K562 (cell line): Measurements from ENCODE around the gene KCTD11. TPM values are rescaled to one million over a fixed set of nuclear protein-coding genes. Genes with fewer than 3 reads are reported as not detected.
A peak's percentile ranks its signal among the peaks of the same experiment; 100 is the strongest.

Experiments
- BMI1 ChIP-seq: fragments of 150-350 bp; IDR thresholded peaks from 2 replicates; pipeline ENCODE4 v1.6.1; 2014; ENCODE audit warnings: low read length
- BRD9 ChIP-seq: fragments of 450-650 bp; IDR thresholded peaks from 2 replicates; pipeline ENCODE4 v1.6.1; 2018; ENCODE audit warnings: low read depth; ENCODE audit not compliant: partially characterized antibody
- CBX8 ChIP-seq: fragments of 200-600 bp; sonication (generic); IDR thresholded peaks from 2 replicates; pipeline ENCODE4 v1.6.1; 2012; ENCODE audit warnings: borderline replicate concordance, mixed run types, low read depth, mild to moderate bottlenecking, moderate library complexity, mixed read lengths, low read length, control low read depth, inconsistent platforms; ENCODE audit not compliant: poor library complexity, severe bottlenecking; ENCODE audit errors: extremely low read depth
- E2F8 ChIP-seq: fragments of 450-650 bp; IDR thresholded peaks from 2 replicates; pipeline ENCODE4 v1.7.1; 2018; ENCODE audit warnings: mild to moderate bottlenecking, low read depth; ENCODE audit not compliant: partially characterized antibody
- EP400 ChIP-seq: fragments of 450-650 bp; IDR thresholded peaks from 2 replicates; pipeline ENCODE4 v1.6.1; 2017; ENCODE audit warnings: antibody characterized with exemption, mild to moderate bottlenecking, moderate library complexity
- FOS ChIP-seq: IDR thresholded peaks from 3 replicates; pipeline ENCODE4 v1.6.1; 2011; ENCODE audit not compliant: insufficient read length; ENCODE audit errors: extremely low read depth
- FOXO4 ChIP-seq: fragments of 450-650 bp; formaldehyde crosslinking; IDR thresholded peaks from 2 replicates; pipeline ENCODE4 v1.4.0; 2020; ENCODE audit warnings: mild to moderate bottlenecking, moderate library complexity
- GABPA ChIP-seq: fragments of 200-800 bp; sonication (Bioruptor generic); conservative IDR thresholded peaks from 2 replicates; pipeline ENCODE4 v1.6.1; 2016; ENCODE audit warnings: low read depth, missing genetic modification characterization, missing compliant biosample characterization
- HCFC1 ChIP-seq: IDR thresholded peaks from 2 replicates; pipeline ENCODE4 v1.6.1; 2012; ENCODE audit warnings: low read depth, low read length, improper control_type of control experiment
- KAT8 ChIP-seq: fragments of 450-650 bp; IDR thresholded peaks from 2 replicates; pipeline ENCODE4 v1.6.1; 2016; ENCODE audit warnings: low read depth, mild to moderate bottlenecking
- MAX ChIP-seq: sonication (generic); formaldehyde crosslinking; IDR thresholded peaks from 2 replicates; pipeline ENCODE4 v1.9.0; 2022; ENCODE audit warnings: mild to moderate bottlenecking, missing genetic modification reagents
- NFATC3 ChIP-seq: fragments of 450-650 bp; IDR thresholded peaks from 2 replicates; pipeline ENCODE4 v1.6.1; 2017; ENCODE audit warnings: mild to moderate bottlenecking
- NFIC ChIP-seq: fragments of 450-650 bp; IDR thresholded peaks from 2 replicates; pipeline ENCODE4 v1.6.1; 2017; ENCODE audit warnings: mild to moderate bottlenecking, inconsistent platforms
- RAD21 ChIP-seq, 2 experiments: fragments of 250-450 bp in 1 of 2; fragments of 450-650 bp in 1 of 2; sonication (Bioruptor Pico) in 1 of 2; formaldehyde crosslinking in 1 of 2; IDR thresholded peaks in 1 of 2; conservative IDR thresholded peaks in 1 of 2; 2 replicates each; pipeline versions ENCODE4 v1.4.0 to v1.8.0; 2020 to 2022; ENCODE audit warnings: mild to moderate bottlenecking in 2 of 2, moderate library complexity in 1 of 2
- RBFOX2 ChIP-seq: fragments of 200-400 bp; formaldehyde crosslinking; IDR thresholded peaks from 2 replicates; pipeline ENCODE4 v1.6.1; 2017; ENCODE audit warnings: low read depth, mild to moderate bottlenecking, low read length, moderate library complexity
- RBM14 ChIP-seq: fragments of 200-400 bp; formaldehyde crosslinking; IDR thresholded peaks from 2 replicates; pipeline ENCODE4 v1.6.1; 2018; ENCODE audit warnings: low read depth, mild to moderate bottlenecking, low read length, moderate library complexity, borderline replicate concordance; ENCODE audit not compliant: insufficient read depth
- SUPT5H ChIP-seq: fragments of 450-650 bp; IDR thresholded peaks from 2 replicates; pipeline ENCODE4 v1.6.1; 2016
- ZFX ChIP-seq: sonication (generic); formaldehyde crosslinking; IDR thresholded peaks from 2 replicates; pipeline ENCODE4 v1.8.0; 2022; ENCODE audit warnings: mild to moderate bottlenecking, missing genetic modification reagents, moderate library complexity
- ZNF175 ChIP-seq: fragments of 200-800 bp; sonication (Bioruptor generic); IDR thresholded peaks from 2 replicates; pipeline ENCODE4 v1.6.1; 2016; ENCODE audit warnings: low read depth, mild to moderate bottlenecking, missing genetic modification characterization, missing compliant biosample characterization
- ZNF277 ChIP-seq: fragments of 250-450 bp; sonication (Bioruptor Pico); IDR thresholded peaks from 2 replicates; pipeline ENCODE4 v1.8.0; 2022; ENCODE audit warnings: inconsistent platforms, mild to moderate bottlenecking, moderate library complexity, borderline replicate concordance
- ZNF561 ChIP-seq: fragments of 450-650 bp; formaldehyde crosslinking; conservative IDR thresholded peaks from 2 replicates; pipeline ENCODE4 v1.4.0; 2020; ENCODE audit warnings: mild to moderate bottlenecking, moderate library complexity
- polyA plus RNA-seq, 8 experiments: library from polyadenylated mRNA; depleted of rRNA in 4 of 8; stranded (reverse) in 5 of 8; unstranded in 3 of 8; fragments of >200 nt; fragmentation: Nextera tagmentation in 2 of 8; fragmentation: Illumina TruSeq in 1 of 8; extraction: Ambion mirVana in 2 of 8; extraction: Trizol in 1 of 8; gene quantifications; 2 replicates each; pipeline versions ENCODE4 v1.2.1 to v1.2.3, GENCODE V29; 2011 to 2014; ENCODE audit warnings: inconsistent platforms in 1 of 8, missing spikeins in 1 of 8
- total RNA-seq, 7 experiments: library from RNA; depleted of rRNA in 6 of 7; stranded (reverse); fragments of >200 nt in 6 of 7; fragmentation: Illumina TruSeq in 2 of 7; extraction: Trizol in 2 of 7; gene quantifications; 2 replicates each; pipeline versions ENCODE4 v1.2.1 to v1.2.3, GENCODE V29; 2011 to 2021; ENCODE audit warnings: low replicate concordance in 1 of 7

KCTD11 gene
- total and polyA plus RNA-seq, 9 of the 15 experiments (the other 6 are each of a cell fraction or from before 2014, with no cell fraction given), result 0.01 to 3.2 (median 2.5) TPM; not detected in 1

- no peak for TF ChIP-seq MAX (CRISPR knock-in tag)
- peak in 1 of 2 experiments; percentile 13; a peak in 1 of 4 replicates for TF ChIP-seq RAD21 (CRISPR knock-in tag; conservative IDR thresholded peaks at IDR 0.05 in 1 of 2, IDR thresholded peaks at IDR 0.05 in 1 of 2)
- TF ChIP-seq EP400, result no peak
- 0 out of 2 replicates have a peak, but pooled peaks have one; percentile 35 for TF ChIP-seq SUPT5H
- no peak for TF ChIP-seq BRD9
- peak; percentile 67 for TF ChIP-seq RBFOX2
- TF ChIP-seq ZNF561, result no peak
- no peak for TF ChIP-seq RBM14
- no peak for TF ChIP-seq ZNF175 (CRISPR knock-in tag)
- no peak for TF ChIP-seq NFIC
- TF ChIP-seq KAT8, result no peak
- TF ChIP-seq BMI1, result no peak
- TF ChIP-seq FOS, result no peak
- no peak for TF ChIP-seq NFATC3
- no peak for TF ChIP-seq CBX8
- TF ChIP-seq ZFX (CRISPR knock-in tag), result peak; percentile 67
- no peak for TF ChIP-seq ZNF277 (CRISPR knock-in tag)
- TF ChIP-seq HCFC1, result no peak
- TF ChIP-seq FOXO4 (CRISPR knock-in tag), result no peak
- no peak for TF ChIP-seq E2F8
- TF ChIP-seq GABPA (tag), result peak; percentile 69
Observed at GRCh38 chr17:7351665-7352502, at the start of gene KCTD11 (continued).
